Measurements from ENCODE around the gene TRAPPC14.

GRCh38 chr7:100174582-100174981 lies 16.1 kb upstream of the TRAPPC14 start:
- TF ChIP-seq CTCF (conservative IDR thresholded peaks at IDR 0.05) (no peak), EZH2 (IDR thresholded peaks at IDR 0.05; ENCODE audit: low read depth) (no peak)
